Measurements from ENCODE around the gene BRSK2.

- TF ChIP-seq CTCF (IDR thresholded peaks at IDR 0.05) = no peak
- no peak for TF ChIP-seq POLR2A (IDR thresholded peaks at IDR 0.05)
- TF ChIP-seq EP300 (IDR thresholded peaks at IDR 0.05) = no peak
- no peak for TF ChIP-seq POLR2AphosphoS5 (IDR thresholded peaks at IDR 0.05)
These were observed 36.2 kb upstream of the BRSK2 start for GRCh38 chr11:1353383-1354124.

Measured in upper lobe of left lung (tissue), 4 donors.